Mononuclear cell (primary cell): ENCODE measurements around the gene NES. TPM values are rescaled to one million over a fixed set of nuclear protein-coding genes. Genes with fewer than 3 reads are reported as not detected.

Source experiments
- H3K27me3 ChIP-seq: 2 replicates; pipeline ENCODE4 v1.6.0; 2011; ENCODE audit warnings: low read length, control low read depth; ENCODE audit not compliant: insufficient read depth
- H3K4me1 ChIP-seq: 2 replicates; pipeline ENCODE4 v1.5.1; 2011; ENCODE audit warnings: mild to moderate bottlenecking, low read length, control low read depth; ENCODE audit not compliant: insufficient read depth
- H3K4me3 ChIP-seq: 2 replicates; pipeline ENCODE4 v1.5.1; 2011; ENCODE audit warnings: mild to moderate bottlenecking, low read length, moderate library complexity
- H3K9me3 ChIP-seq: 2 replicates; pipeline ENCODE4 v1.5.1; 2011; ENCODE audit warnings: low read depth, mild to moderate bottlenecking, control low read depth, low read length
- total RNA-seq: library from RNA; depleted of rRNA; stranded (reverse); fragments of >200 nt; gene quantifications from one replicate; pipeline ENCODE4 v1.2.3, GENCODE V29; 2012

Gene NES
- total RNA-seq, 1 donor: not detected

GRCh38 chr1:156655904-156656516, 21.2 kb downstream of the NES start:
- Histone ChIP-seq H3K4me3 (no peak overlapping the region), H3K27me3 (peaks cover 47% of the 10 kb centered on the region), H3K9me3 (no peaks in the 10 kb centered on the region), H3K4me1 (peaks cover 40% of the 10 kb centered on the region)

DNA sequence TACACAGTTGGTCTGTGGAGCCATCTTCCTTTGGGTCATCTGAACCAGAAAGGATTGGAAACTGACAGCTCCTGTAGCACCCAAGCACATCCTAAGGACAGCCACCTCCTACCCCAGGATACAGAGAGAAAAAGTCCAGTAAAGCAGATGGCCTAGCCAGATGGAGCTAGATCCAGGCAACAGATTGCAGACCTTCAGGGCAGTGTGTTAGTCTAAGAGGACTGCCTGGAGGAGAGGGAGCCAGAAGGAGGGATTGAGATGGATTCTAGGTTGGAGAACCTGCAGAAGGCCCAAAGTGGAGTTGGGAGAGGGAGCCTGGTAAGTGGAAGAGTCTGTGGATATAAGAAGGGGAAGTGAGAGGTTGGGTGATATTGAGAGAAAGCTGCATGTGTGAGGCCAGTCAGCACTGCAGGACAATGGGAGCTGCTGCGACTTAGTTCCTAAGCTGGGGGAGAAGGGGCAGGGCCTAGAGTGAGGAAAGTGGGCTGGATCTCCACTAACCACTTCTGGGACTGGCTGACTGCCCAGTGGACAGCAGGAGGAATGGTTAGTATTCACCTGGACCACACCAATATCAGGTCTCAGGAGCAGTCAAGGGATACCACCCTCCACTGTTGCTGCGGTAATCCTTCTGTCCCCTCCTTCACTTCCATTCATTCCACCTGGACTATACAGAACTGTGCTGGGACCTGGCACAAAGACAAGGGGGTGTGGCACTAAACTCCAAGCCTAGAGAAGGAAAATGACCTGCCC, 21.9 kb downstream of the NES start:
- H3K4me1 ChIP-seq: peaks cover 33% of the 10 kb centered on the region
- H3K27me3 ChIP-seq: peaks cover 47% of the 10 kb centered on the region
- no peaks in the 10 kb centered on the region for H3K9me3 ChIP-seq

DNA sequence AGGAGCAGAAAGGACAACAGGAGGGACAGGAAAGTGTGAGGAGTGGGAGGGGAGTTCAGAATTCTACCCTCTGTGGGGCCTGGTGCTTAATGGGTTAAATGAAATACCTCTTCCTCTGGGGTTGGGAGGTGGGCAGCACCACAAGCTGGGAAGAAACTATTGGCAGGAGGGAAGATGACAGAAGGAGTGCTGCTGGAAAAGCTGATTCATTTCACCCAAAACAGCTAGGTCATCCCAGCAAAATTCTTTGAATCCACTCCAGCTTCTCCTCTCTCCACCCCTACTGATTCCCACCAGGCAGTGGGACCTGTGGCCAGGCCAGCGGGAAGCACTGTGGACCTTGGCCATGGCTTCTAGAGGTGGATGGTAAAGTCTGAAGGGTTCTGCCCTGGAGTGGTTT, 22.5 kb downstream of the NES start:
- Histone ChIP-seq H3K27me3 (peaks cover 49% of the 10 kb centered on the region), H3K4me3 (no peak overlapping the region), H3K9me3 (no peaks in the 10 kb centered on the region), H3K4me1 (peaks cover 28% of the 10 kb centered on the region)

More for the DNA sequence above, 21.9 kb downstream of the NES start:
- H3K4me3 ChIP-seq: no peak overlapping the region

- H3K9me3 ChIP-seq: no peaks in the 10 kb centered on the region
- H3K27me3 ChIP-seq: peaks cover 60% of the 10 kb centered on the region
- H3K4me3 ChIP-seq: no peak overlapping the region
- peaks cover 16% of the 10 kb centered on the region for H3K4me1 ChIP-seq
Observed at GRCh38 chr1:156652992-156653355, 24.2 kb downstream of the NES start.

GRCh38 chr1:156652131-156652991, 24.8 kb downstream of the NES start:
- no peak overlapping the region for H3K4me3 ChIP-seq
- H3K4me1 ChIP-seq: peaks cover 10% of the 10 kb centered on the region
- H3K27me3 ChIP-seq: peaks cover 63% of the 10 kb centered on the region
- no peaks in the 10 kb centered on the region for H3K9me3 ChIP-seq

- Histone ChIP-seq H3K9me3 (no peaks in the 10 kb centered on the region), H3K4me3 (no peak overlapping the region), H3K27me3 (peaks cover 60% of the 10 kb centered on the region), H3K4me1 (peaks cover 1% of the 10 kb centered on the region)
Observed at GRCh38 chr1:156648951-156649350, 28.3 kb downstream of the NES start.

- no peak overlapping the region for H3K4me3 ChIP-seq
- H3K27me3 ChIP-seq: peaks cover 62% of the 10 kb centered on the region
- no peaks in the 10 kb centered on the region for H3K9me3 ChIP-seq
- peaks cover 6% of the 10 kb centered on the region for H3K4me1 ChIP-seq
Observed at GRCh38 chr1:156648496-156648895, 28.7 kb downstream of the NES start.

DNA sequence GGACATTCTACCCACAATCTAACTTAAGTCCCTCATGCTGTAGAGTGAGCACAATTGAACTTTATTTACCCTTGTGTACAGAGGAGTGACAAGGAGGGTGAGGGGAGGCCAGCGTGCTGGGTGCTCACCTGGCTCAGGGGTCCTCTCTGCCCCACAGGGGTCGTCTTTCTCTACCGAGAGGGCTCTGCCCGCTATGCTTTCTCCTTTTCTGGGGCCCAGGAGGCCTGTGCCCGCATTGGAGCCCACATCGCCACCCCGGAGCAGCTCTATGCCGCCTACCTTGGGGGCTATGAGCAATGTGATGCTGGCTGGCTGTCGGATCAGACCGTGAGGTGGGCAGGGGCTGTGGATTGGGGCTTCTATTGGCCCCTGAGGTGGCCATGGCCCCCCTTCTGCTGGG, 29.9 kb downstream of the NES start:
- Histone ChIP-seq H3K27me3 (peaks cover 70% of the 10 kb centered on the region), H3K4me1 (peaks cover 11% of the 10 kb centered on the region), H3K9me3 (no peaks in the 10 kb centered on the region), H3K4me3 (no peak overlapping the region)

- Histone ChIP-seq H3K27me3 (peaks cover 71% of the 10 kb centered on the region), H3K9me3 (no peaks in the 10 kb centered on the region), H3K4me1 (peaks cover 14% of the 10 kb centered on the region), H3K4me3 (no peak overlapping the region)
Observed at GRCh38 chr1:156646738-156647211, 30.4 kb downstream of the NES start.

GRCh38 chr1:156645666-156646065, 31.5 kb downstream of the NES start:
- Histone ChIP-seq H3K4me1 (peaks cover 20% of the 10 kb centered on the region), H3K9me3 (no peaks in the 10 kb centered on the region), H3K27me3 (peaks cover 78% of the 10 kb centered on the region), H3K4me3 (no peak overlapping the region)

DNA sequence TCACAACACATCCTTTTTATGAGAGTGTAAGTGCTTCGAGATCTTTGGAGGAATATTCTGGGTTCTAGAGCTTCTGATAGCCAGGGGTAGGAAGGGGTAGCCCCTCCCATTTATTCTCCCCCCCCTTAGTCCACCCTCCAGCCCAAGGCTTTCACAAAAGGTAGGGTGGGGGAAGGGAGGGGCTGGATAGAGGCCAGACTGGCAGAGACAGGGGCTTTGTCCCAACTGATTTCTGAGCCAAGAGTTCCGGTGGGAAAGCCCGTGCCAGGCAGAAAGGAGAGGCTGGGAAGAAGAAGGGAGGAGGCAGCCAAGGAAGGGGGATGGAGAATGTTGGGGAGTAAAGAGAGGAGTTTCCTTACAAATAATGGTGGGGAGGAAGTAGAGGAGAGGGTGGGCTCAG, 32.2 kb downstream of the NES start:
- Histone ChIP-seq H3K9me3 (no peaks in the 10 kb centered on the region), H3K4me1 (peaks cover 20% of the 10 kb centered on the region), H3K27me3 (peaks cover 83% of the 10 kb centered on the region), H3K4me3 (no peak overlapping the region)

- Histone ChIP-seq H3K27me3 (peaks cover 84% of the 10 kb centered on the region), H3K4me3 (no peak overlapping the region), H3K9me3 (no peaks in the 10 kb centered on the region), H3K4me1 (peaks cover 20% of the 10 kb centered on the region)
Observed at GRCh38 chr1:156644640-156645039, 32.6 kb downstream of the NES start.

DNA sequence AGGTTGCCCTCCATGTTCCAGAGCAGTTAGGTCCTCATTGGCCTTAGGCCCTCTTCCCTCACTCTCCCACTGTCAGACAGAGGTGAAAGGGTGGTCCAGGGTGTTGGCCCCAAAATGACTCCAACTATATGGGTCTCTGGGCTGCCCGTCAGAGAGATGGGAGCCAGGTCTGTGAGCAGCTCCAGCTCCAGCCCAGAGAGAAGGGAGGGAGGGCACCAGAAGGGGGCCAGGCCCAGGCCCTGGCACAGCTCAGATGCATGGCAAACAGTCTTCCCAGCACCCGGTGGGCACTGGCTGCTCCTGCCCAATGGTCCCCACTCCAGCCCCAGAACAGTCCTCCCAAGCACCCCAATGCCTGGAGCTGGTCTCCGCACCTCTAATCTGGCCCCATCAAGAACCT, 33.1 kb downstream of the NES start:
- H3K4me3 ChIP-seq: no peak overlapping the region
- H3K9me3 ChIP-seq: no peaks in the 10 kb centered on the region
- peaks cover 20% of the 10 kb centered on the region for H3K4me1 ChIP-seq
- H3K27me3 ChIP-seq: peaks cover 84% of the 10 kb centered on the region

DNA sequence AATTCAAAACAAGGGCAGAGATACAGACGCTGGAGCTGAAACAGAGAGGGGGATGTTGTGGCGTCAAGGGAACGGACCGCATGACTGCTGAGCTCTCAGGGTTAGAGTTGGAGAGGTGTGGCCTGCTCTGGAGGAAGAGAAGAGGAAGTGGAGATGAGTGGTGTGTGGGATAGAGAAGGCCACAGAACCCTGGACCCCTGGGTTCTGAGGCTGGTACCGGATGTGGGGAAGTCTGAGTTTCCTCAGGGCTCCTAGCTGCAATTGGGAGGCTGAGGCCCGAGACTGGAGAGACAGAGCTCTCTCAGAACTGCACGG, 33.5 kb downstream of the NES start:
- no peak overlapping the region for H3K4me3 ChIP-seq
- H3K27me3 ChIP-seq: peaks cover 86% of the 10 kb centered on the region
- peaks cover 20% of the 10 kb centered on the region for H3K4me1 ChIP-seq
- H3K9me3 ChIP-seq: no peaks in the 10 kb centered on the region

GRCh38 chr1:156643049-156643777, 34.0 kb downstream of the NES start:
- H3K4me3 ChIP-seq: no peak overlapping the region
- no peaks in the 10 kb centered on the region for H3K9me3 ChIP-seq
- peaks cover 20% of the 10 kb centered on the region for H3K4me1 ChIP-seq
- H3K27me3 ChIP-seq: peaks cover 89% of the 10 kb centered on the region
